ENCODE results near the gene CNTFR. TPM values are rescaled to one million over a fixed set of nuclear protein-coding genes. Genes with fewer than 3 reads are reported as not detected.
A peak's percentile ranks its signal among the peaks of the same experiment; 100 is the strongest.

Gene CNTFR
- total RNA-seq, 1 donor from 2014 or later: 23.2 TPM

- intact Hi-C loops (cut with DNase I): no loop called here
- no peak for ATAC-seq
- DNase-seq (ENCODE audit: low spot score): peak; percentile 59
Observed at GRCh38 chr9:34577400-34578240, 11.9 kb downstream of the CNTFR start.

- ATAC-seq (peak; percentile 16), DNase-seq (ENCODE audit: low spot score) (no peak)
- intact Hi-C loops (cut with DNase I): no loop called here
Observed at GRCh38 chr9:34576597-34577399, 12.7 kb downstream of the CNTFR start.

- ATAC-seq (peak; percentile 17), DNase-seq (ENCODE audit: low spot score) (no peak)
- intact Hi-C loops (cut with DNase I): no loop called here
Observed at GRCh38 chr9:34575862-34576596, 13.5 kb downstream of the CNTFR start.

- intact Hi-C loops (cut with DNase I): no loop called here
- ATAC-seq: no peak
- DNase-seq (ENCODE audit: low spot score): no peak
Observed at GRCh38 chr9:34575241-34575640, 14.3 kb downstream of the CNTFR start.

GRCh38 chr9:34574571-34574970, 15.0 kb downstream of the CNTFR start:
- no peak for DNase-seq (ENCODE audit: low spot score)
- intact Hi-C loops (cut with DNase I): no loop called here
- ATAC-seq: no peak

GRCh38 chr9:34573599-34574325, 15.8 kb downstream of the CNTFR start:
- intact Hi-C loops (cut with DNase I): no loop called here
- DNase-seq (ENCODE audit: low spot score) (no peak), ATAC-seq (no peak)

GRCh38 chr9:34572628-34573027, 16.9 kb downstream of the CNTFR start:
- no peak for DNase-seq (ENCODE audit: low spot score)
- ATAC-seq: no peak
- intact Hi-C loops (cut with DNase I): no loop called here

- ATAC-seq (peak; percentile 70), DNase-seq (ENCODE audit: low spot score) (no peak)
- intact Hi-C loops (cut with DNase I): no loop called here
Observed at GRCh38 chr9:34572092-34572491, 17.4 kb downstream of the CNTFR start.

- DNase-seq (ENCODE audit: low spot score) (no peak), ATAC-seq (peak; percentile 47)
- intact Hi-C loops (cut with DNase I): no loop called here
Observed at GRCh38 chr9:34571481-34571810, 18.1 kb downstream of the CNTFR start.

- DNase-seq (ENCODE audit: low spot score): no peak
- ATAC-seq: no peak
- intact Hi-C loops (cut with DNase I): no loop called here
Observed at GRCh38 chr9:34570809-34571480, 18.6 kb downstream of the CNTFR start.

- intact Hi-C loops (cut with DNase I): no loop called here
- no peak for DNase-seq (ENCODE audit: low spot score)
- ATAC-seq: no peak
Observed at GRCh38 chr9:34570376-34570775, 19.1 kb downstream of the CNTFR start.

GRCh38 chr9:34568774-34569173, 20.8 kb downstream of the CNTFR start:
- intact Hi-C loops (cut with DNase I): no loop called here
- no peak for ATAC-seq
- no peak for DNase-seq (ENCODE audit: low spot score)

- ATAC-seq: no peak
- no peak for DNase-seq (ENCODE audit: low spot score)
- intact Hi-C loops (cut with DNase I): no loop called here
Observed at GRCh38 chr9:34568133-34568532, 21.4 kb downstream of the CNTFR start.

- intact Hi-C loops (cut with DNase I): no loop called here
- ATAC-seq (no peak), DNase-seq (ENCODE audit: low spot score) (no peak)
Observed at GRCh38 chr9:34566972-34567371, 22.6 kb downstream of the CNTFR start.

GRCh38 chr9:34566322-34566721, 23.2 kb downstream of the CNTFR start:
- intact Hi-C loops (cut with DNase I): no loop called here
- ATAC-seq: no peak

GRCh38 chr9:34565856-34566255, 23.7 kb downstream of the CNTFR start:
- intact Hi-C loops (cut with DNase I): no loop called here
- no peak for ATAC-seq

More at GRCh38 chr9:34566322-34566721, 23.2 kb downstream of the CNTFR start:
- DNase-seq (ENCODE audit: low spot score): no peak

GRCh38 chr9:34564617-34565016, 24.9 kb downstream of the CNTFR start:
- DNase-seq (ENCODE audit: low spot score) (no peak), ATAC-seq (no peak)
- intact Hi-C loops (cut with DNase I): no loop called here

More at GRCh38 chr9:34565856-34566255, 23.7 kb downstream of the CNTFR start:
- DNase-seq (ENCODE audit: low spot score): no peak

GRCh38 chr9:34563262-34563661, 26.3 kb downstream of the CNTFR start:
- intact Hi-C loops (cut with DNase I): no loop called here
- DNase-seq (ENCODE audit: low spot score): no peak
- ATAC-seq: no peak
